HG02623 (cell line): ENCODE results near the gene TNNI3K.
A peak's percentile ranks its signal among the peaks of the same experiment; 100 is the strongest.

Source experiments
- ATAC-seq: cut with Tn5 transposase; IDR thresholded peaks from one replicate; pipeline ENCODE4 v1.9.1; 2021; ENCODE audit warnings: moderate library complexity; ENCODE audit not compliant: unreplicated experiment

The TNNI3K gene

GRCh38 chr1:74486036-74486435, 250.8 kb downstream of the TNNI3K start:
- no peak for ATAC-seq

GRCh38 chr1:74496669-74497068, 261.5 kb downstream of the TNNI3K start:
- no peak for ATAC-seq

- ATAC-seq = no peak
Measured at GRCh38 chr1:74498901-74499300, 263.7 kb downstream of the TNNI3K start.

GRCh38 chr1:74502432-74502831, 267.2 kb downstream of the TNNI3K start:
- ATAC-seq = no peak

- ATAC-seq = peak; percentile 37
Measured at GRCh38 chr1:74502858-74503257, 267.7 kb downstream of the TNNI3K start.

- ATAC-seq = peak; percentile 92
Measured at GRCh38 chr1:74504125-74504932, 269.1 kb downstream of the TNNI3K start.

GRCh38 chr1:74504933-74505512, 269.8 kb downstream of the TNNI3K start:
- no peak for ATAC-seq

GRCh38 chr1:74505928-74506710, 270.9 kb downstream of the TNNI3K start:
- ATAC-seq = no peak

GRCh38 chr1:74508449-74508848, 273.3 kb downstream of the TNNI3K start:
- ATAC-seq = no peak

- no peak for ATAC-seq
Measured at GRCh38 chr1:74512170-74512915, 277.2 kb downstream of the TNNI3K start, which contains the start of gene LRRC53. TSS of gene LRRC53 (minus strand) at chr1:74512611. CDS start at chr1:74483349, 29,262 bp downstream.

GRCh38 chr1:74513411-74514300, 278.5 kb downstream of the TNNI3K start:
- no peak for ATAC-seq

- ATAC-seq = peak; percentile 56
Measured at GRCh38 chr1:74517599-74518051, 282.4 kb downstream of the TNNI3K start.

GRCh38 chr1:74522148-74522547, 287.0 kb downstream of the TNNI3K start:
- ATAC-seq = no peak

GRCh38 chr1:74523873-74524480, 288.8 kb downstream of the TNNI3K start:
- no peak for ATAC-seq

- ATAC-seq = no peak
Measured at GRCh38 chr1:74526708-74527107, 291.5 kb downstream of the TNNI3K start.

- no peak for ATAC-seq
Measured at GRCh38 chr1:74528123-74528522, 292.9 kb downstream of the TNNI3K start.

GRCh38 chr1:74530892-74531291, 295.7 kb downstream of the TNNI3K start:
- no peak for ATAC-seq

GRCh38 chr1:74531796-74532195, 296.6 kb downstream of the TNNI3K start:
- ATAC-seq = no peak

- ATAC-seq = no peak
Measured at GRCh38 chr1:74534241-74534640, 299.1 kb downstream of the TNNI3K start.
